T1000 (cell line): ENCODE data around the gene GTF2H2.
"Not testable (repeated sequence)": the region's sequence is repeated elsewhere in the genome, so short reads cannot be mapped to it uniquely, and the experiment has no call there.

Experiments used
- DNase-seq: peaks from one replicate; lab custom pipeline; 2025; ENCODE audit warnings: mixed read lengths; lab: John Stamatoyannopoulos, UW

Gene GTF2H2

DNA sequence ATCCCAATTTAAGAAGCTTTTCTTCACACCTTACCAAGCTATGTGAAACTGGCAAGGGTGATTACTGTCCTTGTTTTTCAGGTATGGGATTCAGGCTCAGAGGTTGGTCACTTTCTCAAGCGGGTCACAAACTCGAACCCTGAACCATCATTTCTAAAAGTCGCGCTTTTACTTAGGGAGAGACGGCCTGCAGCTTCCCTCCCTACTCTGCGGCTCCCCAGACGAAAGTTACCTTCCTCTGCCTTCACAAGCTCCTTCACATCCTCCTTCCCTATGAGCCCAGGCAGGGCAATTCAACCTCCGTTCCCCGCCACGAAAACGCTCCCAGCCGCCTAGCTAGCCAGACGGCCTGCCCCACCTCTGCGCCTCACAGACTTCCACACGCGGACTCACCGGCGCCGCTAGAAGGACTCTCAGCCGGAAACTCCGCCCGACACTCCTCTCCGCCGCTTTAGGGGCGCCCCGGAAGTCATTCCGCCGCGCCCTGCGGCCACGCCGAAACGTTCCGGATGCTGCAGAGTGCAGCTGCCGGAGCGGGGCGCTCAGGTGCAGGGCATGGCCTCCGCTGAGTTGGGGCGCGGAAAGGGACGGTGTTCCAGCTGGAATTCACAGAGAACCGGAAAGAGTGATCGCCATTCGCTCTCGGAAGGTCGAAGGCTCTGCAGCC is at the start of gene GTF2H2:
Gene GTF2H2 (minus strand): TSS at position 415 of the 667 bp plus-strand sequence. CDS start 4,913 bp downstream, outside the sequence.
- not testable (repeated sequence) for DNase-seq

DNA sequence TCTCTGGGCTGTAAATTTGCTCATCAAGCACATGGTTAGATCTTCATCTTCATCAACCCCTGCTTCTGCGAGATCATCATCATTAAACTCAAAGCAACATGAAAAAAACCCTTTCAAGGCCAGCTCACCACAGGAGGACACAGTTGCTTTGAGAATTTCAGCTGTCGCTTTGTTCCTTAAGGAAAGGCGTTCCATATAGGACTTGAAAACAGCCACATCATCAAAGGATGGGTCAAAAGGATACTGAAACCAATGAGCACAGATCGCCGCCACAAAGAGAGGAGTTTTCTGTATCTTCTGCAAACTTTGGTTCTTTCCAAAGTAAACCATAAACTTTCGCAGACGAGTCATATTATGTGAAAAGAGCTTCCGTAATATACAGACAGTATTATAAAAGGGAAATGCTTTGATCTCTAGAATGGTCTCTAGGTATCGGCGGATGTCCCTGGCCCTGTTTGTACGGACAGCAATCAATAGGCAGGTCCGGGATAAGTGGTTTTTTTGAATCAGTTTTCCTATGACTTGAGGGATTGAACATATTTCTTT is 42.3 kb upstream of the GTF2H2 start:
- DNase-seq = not testable (repeated sequence)

DNA sequence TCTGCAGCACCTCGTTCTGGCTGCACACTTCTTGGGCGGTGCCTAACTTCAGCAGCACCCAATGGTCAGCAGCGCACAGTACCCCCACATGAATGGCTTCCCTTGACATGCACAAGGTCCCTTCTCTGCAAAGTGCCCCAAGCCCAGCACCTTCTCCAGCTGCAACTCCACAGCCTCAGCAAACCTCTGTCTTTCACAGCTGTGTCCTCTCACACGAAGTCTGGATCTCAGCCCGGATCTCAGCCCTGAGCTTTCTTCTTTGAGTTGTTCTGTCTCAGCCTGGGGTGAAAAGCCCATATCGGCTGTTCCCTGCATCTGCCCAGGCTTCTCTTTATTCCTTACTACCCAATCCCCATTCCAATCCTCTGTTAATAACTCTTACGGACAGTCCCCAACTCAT is 32.5 kb upstream of the GTF2H2 start:
- not testable (repeated sequence) for DNase-seq

DNA sequence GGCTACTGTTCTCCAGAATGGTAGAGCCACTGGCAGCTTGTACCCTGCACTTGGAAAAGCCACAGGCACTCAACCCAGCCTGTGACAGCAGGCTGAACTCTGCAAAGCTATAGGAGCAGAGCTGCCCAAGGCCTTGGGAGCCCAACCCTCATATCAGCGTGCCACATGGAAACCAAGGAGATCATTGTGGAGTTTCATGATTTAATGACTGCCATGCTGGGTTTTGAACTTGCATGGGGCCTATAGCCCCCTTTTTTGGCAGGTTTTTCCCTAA is 30.4 kb upstream of the GTF2H2 start:
- not testable (repeated sequence) for DNase-seq

DNA sequence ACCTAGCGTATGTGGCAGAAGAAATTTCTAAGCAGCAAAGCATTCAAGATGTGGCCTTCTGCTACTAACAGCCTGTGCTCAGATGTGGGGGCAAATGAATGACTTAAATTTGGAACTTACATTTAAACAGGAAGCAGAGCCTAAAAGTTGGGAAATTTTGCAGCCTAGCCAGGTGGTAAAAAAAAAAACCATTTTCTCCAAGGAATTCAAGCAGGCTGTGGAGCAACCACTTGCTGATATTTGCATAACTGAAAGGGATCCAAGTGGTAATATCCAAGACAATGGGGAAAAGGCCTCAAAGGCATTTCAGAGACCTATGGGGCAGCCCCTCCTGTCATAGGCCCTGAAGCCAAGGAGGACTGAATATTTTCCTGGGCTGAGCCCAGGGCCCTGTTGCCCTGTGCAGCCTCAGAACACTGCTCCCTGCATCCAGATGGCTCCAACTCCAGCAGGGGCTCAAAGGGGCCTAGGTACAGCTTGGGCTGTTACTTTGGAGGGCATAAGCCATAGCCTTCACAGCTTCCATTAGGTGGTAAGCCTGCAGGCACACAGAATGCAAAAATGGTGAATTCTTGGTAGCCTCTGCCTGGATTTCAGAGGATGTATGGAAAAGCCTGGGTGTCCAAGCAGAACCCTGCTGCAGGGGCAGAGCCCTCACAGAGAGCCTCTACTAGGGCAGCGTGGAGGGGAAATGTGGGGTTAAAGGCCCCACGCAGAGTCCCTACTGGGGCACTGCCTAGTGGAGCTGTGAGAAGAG is 29.9 kb upstream of the GTF2H2 start:
- DNase-seq = not testable (repeated sequence)

DNA sequence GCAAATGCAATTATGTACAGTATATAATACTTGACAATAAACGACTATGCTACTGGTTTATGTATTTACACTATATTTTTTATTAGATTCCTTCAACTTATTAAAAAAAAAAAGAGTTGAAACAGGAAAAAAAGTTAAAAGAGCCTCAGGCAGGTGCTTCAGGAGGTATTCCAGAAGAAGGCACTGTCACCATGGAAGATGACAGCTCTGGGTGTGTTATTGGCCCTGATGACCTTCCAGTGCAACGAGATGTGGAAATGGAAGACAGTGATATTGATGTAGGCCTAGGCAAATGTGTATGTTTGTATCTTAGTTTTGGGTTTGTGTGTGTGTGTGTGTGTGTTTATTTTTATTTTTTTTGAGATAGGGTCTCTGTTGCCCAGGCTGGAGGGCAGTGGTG is 22.3 kb upstream of the GTF2H2 start:
- DNase-seq = not testable (repeated sequence)

DNA sequence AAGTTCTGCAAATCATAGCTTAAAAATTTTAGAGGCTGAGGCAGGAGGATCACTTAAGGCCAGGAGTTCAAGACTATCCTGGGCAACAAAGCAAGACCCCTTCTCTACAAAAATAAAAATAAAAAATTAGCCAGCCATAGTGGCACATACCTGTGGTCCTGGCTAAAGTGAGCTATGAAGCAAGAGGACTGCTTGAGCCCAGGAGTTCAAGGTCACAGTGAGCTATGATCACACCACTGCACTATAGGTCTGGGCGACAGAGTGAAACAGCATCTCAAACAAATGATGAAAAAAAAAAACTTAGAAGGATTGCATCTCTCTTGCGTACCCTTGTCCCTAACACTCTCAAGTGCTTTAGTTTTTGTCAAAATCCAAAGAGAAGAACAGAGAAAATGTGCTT is 21.3 kb upstream of the GTF2H2 start:
- DNase-seq = not testable (repeated sequence)

DNA sequence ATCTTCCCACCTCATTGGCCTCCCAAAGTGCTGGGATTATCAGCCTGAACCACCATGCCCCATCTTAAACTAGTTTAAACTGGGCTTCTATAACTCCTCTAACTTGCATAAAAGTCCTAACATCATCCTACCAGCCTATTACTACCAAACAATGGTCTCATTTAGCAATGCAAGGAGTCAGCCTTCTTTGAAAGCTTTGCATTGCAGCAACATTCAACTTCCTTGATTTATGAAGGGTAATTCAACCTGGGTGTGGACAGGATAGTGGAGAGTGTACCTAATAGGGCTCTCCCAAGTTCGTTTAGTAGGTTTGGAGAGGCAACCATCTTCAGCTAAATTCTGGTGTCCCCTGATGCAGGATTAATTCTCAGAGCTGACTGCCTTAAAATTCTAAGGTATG is 18.7 kb upstream of the GTF2H2 start:
- DNase-seq = not testable (repeated sequence)

DNA sequence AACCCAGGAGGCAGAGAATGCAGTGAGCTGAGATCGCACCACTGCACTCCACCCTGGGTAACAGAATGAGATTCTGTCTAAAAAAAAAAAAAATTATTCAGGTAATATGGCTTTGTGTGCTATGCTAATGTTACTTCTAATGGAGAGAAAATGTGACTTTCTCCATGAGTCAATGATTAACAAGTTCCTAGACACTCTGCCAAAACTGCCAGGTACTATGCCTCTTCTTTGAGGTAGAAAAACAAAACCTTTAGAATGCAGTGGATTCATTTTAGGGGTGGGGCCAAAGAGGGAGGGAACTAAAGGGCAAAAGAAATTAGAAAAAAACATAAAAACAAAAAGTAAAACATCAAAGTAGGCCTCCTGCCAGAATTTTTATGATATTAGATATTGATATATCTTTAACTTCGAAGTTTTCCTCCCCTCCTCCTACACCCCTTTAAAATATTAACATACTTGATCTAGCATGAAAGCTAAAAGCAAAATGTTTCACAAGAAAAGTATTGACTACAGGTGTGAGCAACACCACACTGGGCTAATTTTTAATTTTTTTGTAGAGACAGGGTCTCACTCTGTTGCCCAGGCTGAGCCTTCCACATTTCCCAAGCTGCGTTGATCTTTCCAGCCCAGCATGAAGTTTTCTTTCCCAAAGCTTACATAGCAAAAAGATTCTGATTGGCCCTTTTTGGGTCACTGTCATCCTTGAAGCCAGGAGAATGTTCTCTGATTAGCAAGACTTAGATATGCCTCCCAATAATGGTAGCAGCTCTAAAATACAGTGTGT is 17.0 kb upstream of the GTF2H2 start:
- not testable (repeated sequence) for DNase-seq

DNA sequence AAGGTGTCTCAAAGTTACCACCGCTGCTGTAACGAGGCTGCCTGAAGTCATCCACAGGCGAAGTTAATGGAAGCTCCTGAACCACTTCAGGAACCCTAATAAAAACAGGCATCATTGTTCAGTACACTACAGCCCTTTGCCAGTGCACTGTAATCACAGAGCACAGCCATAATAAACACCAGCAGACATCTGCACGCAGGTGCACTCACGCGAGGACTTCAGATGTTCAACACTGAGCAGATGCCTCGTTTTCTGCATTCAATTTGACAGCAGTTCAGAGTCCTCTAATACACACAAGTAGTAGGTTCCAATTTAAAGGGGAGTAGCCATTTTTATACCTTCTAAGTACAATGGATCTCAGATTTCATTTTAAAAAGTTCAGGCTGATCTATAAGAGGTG is 15.4 kb upstream of the GTF2H2 start:
- DNase-seq = not testable (repeated sequence)

DNA sequence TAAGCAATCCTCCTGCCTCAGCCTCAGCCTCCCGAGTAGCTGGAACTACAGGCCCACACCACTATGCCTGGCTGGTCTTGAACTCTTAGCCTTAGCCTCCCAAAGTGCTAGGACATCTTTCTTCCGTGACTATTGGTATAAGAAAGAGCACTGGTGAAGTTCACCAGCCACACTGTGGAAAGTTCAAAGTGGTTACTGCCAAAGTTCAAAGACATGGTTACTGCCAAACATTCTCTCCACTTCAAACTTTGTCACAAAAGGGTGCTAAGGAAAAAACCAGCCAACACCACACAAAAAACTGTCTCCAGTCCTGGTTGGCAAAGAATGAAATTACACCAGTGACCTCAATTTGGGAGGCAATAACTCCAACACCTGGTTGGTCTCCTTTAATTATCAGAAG is 14.9 kb upstream of the GTF2H2 start:
- not testable (repeated sequence) for DNase-seq

DNA sequence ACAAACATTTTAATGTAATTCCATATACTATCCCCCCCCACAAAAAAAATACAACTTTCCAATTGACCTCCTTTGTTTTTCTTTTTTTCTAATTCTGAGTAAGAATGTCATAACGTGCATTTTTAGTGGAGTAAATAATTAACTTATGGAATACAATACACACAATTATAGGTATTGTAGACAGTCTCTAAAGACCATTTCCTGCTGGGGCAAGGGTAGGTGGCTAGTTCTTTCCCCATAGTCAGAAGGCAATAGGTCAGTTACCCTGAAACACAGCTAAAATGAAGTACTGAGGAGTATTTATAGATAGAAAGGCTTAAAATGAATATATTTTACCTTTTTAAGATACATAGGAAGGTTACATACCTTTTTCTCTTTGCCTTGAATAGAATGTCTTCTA is 6.2 kb downstream of the GTF2H2 start:
- not testable (repeated sequence) for DNase-seq

DNA sequence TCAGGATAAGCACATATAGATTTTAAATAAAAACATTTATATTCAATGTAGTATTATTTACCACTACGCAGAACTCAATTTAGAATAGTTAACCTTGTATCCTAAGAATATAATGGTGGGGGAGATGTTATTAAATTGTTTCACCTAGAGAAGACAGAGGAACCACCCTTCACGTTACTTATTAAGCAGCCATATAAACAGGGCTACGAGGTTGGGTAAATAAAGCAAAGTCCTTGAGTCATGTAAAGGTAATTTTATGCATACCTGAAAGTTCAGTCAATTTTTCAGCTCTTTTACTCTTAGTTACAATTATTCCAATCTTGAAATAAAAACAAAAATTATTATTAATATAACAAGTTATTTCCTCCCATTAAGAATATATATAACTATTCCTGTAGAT is 8.1 kb downstream of the GTF2H2 start:
- DNase-seq = not testable (repeated sequence)

DNA sequence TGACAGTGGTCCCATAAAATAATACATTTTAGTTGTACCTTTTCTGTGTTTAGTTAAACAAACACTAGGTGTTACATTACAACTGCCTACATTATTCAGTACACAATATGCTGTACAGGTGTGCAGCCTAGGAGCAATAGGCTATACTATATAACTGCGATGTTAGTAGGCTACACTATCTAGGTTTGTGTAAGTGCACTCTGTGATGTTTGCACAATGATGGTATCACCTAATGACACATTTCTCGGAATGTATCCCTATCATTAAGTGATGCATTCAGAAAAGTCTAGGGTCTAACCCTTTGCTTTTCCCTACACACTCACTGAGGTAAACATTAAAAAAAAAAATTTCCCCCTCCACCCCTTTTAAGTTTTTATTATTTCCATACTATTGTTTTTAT is 22.7 kb downstream of the GTF2H2 start:
- not testable (repeated sequence) for DNase-seq

DNA sequence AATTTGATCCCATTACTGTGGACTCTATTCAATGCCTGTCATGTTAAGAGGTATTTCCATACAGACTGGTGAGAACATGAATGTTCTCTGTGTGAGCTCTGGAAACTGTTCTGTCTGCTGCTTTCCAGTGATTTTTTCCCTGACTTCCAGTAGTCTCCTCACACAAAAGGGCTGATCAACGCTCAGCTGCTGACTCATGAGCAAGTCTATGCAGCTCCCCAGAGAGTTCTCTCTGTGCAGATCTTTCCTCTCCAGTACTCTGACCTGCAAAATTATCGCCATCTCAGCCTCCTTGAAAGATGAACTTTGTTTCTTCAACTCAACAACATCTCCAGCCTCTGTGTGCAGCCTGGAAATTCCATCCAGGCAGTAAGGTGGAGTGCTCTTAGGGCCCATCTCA is 23.3 kb downstream of the GTF2H2 start:
- DNase-seq = not testable (repeated sequence)

DNA sequence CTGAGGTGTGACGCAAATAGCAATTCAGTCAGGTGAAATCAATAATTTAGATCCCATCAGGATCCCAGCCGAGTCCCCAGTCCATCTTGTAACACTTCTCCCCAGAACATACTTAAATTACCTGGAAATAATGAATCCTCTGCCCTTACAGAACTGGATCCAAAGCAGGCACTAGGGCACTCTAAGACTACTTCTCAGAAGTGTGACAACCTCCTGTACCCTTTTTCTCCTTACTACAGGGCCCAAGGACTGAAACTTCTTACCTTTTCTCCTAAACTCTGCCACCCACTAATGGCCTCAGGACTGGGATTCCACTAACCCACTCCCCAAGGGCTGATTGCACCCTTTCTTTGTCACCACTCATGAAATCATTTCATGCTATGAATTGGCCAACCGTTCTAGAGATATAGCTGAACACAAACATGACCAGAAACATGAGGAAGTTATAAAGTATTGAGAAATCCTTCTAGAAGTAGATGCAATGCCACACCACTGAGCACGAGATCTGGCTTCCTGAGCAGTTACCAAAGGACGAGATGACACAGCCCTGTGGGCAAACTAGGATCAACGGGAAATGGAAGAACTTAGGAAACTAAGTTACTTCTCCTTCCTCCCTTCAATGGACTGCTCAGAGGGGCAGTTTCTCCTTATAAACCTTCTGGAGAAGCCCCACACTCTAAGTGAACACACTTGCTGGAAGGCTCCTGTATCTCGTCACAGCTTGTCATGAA is 36.3 kb downstream of the GTF2H2 start:
- DNase-seq = not testable (repeated sequence)

DNA sequence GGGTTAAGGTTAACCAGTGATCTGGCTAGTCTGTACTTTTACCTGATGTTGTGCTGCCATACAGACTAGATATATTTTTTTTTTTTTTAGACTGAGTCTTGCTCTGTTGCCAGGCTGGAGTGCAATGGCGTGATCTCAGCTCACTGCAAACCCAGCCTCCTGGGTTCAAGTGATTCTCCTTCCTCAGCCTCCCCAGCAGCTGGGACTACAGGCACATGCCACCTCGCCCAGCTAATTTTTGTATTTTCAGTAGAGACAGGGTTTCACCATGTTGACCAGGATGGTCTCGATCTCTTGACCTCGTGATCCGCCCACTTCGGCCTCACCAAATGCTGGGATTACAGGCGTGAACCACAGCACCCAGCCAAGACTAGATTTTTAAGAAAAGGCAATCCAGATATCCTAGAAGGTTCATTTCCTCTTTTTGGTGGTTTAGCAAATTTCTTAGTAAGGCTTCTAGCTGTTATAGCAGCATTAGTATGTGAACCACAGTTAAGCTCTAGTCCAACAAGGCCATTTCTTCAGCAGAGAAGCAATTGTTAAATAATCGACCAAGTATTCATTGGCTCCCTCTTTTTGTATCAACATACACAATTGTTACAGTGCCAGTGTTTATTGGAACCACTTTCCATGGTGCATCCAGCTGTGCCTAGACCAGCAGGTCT is 42.1 kb downstream of the GTF2H2 start, which contains the start of gene NAIP:
Gene NAIP (minus strand): TSS at position 51 of the 665 bp plus-strand sequence. CDS start 12,424 bp downstream, outside the sequence.
- not testable (repeated sequence) for DNase-seq

DNA sequence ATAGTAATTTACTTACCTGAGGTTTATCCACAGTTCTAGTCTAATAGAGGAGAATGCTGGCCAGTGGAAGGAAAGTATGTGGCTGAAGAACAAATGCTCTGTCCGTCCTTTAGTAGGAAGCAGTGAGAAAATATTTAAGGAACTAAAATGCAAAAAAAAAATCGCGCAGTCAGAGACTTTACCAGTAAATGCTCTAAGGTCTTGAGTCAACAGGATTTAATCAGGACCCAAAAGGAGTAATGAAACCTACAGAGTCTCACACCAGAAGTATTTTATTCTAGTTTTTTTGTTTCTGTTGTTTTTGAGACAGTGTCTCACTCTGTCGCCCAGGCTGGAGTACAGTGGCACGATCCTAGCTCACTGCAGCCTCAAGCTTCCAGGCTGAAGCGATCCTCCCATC is 46.8 kb downstream of the GTF2H2 start:
- not testable (repeated sequence) for DNase-seq

DNA sequence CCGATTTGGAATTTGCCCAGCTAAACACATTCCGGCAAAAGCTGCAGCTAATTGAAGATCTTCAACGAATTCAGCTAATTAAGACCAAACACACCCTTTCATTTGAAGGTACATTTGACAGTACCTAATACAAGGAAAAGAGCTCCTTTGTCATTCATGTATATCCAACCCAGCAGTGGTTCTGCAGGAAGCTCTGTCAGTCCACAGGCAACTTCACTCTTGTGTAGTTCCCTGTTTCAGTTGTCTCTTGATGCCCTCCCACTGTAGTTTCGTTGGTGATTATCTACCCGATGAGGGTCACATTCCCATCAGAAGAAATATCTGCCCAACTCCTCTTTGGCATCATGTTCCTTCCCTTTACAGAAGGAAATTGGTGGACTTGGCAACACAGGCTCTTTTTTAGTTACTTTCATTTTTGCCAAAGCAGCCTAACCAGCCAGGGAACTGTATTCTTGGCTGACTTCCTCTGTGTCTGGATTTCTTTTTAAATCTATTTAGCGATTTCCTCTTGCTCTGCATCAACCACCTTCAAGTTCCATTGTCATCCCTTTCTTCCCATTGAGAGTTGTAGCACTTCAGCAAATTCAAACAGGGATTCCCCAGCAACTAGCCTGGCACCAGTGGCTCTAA is 49.0 kb downstream of the GTF2H2 start:
- not testable (repeated sequence) for DNase-seq

DNA sequence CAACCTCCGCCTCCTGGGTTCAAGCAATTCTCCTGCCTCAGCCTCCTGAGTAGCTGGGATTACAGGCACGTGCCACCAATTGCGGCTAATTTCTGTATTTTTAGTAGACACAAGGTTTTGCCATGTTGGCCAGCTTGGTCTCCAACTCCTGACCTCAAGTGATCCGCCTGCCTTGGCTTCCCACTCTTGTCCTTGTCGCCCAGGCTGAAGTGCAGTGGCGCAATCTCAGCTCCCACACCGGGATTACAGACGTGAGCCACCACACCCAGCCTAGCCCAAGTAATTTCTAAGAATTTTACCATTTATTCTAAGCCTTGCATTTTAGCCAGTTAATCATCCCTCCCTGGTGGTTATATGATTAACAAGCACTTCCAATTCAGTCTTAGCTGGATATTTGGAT is 53.3 kb downstream of the GTF2H2 start:
- no peak for DNase-seq

DNA sequence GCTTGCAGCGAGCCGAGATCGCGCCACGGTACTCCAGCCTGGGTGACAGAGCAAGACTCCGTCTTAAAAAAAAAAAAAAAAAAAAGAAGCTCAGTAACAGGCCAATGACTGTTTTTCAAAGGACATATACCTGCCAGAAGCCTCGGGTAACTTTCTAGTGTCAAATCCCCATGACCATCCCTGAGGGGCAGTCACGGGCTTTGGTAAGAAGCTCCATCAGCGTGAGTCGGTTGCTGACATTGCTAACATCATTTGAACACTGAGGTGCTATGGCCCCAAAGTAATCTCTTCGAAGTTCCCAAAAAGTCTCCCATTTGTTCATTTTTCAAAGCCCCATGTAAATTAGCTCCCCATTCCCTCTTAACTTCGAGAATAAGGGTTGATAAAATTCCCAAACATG is 53.9 kb downstream of the GTF2H2 start:
- no peak for DNase-seq
